Measurements from ENCODE around the gene ZNF695.

The ZNF695 gene

GRCh38 chr1:246978281-246978680 is 29.6 kb downstream of the ZNF695 start:
- Mint-ChIP-seq H3K27me3 (peaks cover 21% of the 10 kb centered on the region), H3K9me3 (peaks cover 28% of the 10 kb centered on the region), H3K36me3 (peaks cover 16% of the 10 kb centered on the region), H3K27ac (no peak overlapping the region), H3K4me3 (no peak overlapping the region), H3K4me1 (no peaks in the 10 kb centered on the region)

DNA sequence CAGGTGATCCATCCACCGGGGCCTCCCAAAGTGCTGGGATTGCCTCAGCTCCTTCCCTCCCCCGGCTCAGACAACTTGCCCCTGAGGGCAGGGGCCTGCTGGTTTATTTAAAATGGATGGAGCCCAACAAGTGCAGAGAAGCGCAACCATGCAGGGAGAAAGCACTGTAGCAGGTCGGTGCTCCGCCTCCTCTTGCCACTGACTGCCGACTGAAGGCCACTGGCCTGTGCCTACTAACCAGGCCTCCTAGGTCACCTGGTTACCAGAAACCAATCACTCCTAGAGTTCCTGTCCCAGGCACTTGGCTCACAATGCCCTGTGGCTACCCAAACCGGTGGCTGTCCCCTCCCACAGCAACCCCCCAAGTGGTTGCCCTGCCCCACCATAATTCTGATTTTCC is 35.9 kb downstream of the ZNF695 start:
- Mint-ChIP-seq H3K27ac (no peak overlapping the region), H3K9me3 (peaks cover 25% of the 10 kb centered on the region), H3K27me3 (peaks cover 14% of the 10 kb centered on the region), H3K4me3 (no peak overlapping the region), H3K4me1 (no peaks in the 10 kb centered on the region), H3K36me3 (peaks cover 5% of the 10 kb centered on the region)

DNA sequence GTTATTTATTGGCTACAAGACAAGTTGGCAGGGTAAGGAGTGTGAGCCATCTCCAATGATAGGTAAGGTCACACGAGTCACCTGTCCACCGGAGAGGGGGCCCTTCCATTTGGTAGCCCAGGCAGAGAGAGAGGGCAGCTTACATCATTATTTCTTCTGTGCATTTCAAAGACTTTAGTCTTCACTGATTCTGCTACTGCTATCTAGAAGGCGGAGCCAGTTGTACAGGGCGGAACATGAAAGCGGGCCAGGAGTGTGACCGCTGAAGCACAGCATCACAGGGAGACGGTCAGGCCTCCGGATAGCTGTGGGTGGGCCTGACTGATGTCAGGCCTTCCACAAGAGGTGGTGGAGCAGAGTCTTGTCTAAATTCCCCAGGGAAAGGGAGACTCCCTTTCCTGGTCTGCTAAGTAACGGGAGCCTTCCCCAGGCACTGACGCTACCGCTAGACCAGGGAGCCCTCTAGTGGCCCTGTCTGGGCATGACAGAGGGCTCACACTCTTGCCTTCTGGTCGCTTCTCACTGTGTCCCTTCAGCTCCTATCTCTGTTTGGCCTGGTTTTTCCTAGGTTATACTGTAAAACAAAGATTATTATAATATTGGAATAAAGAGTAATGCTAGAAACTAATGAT is 36.7 kb downstream of the ZNF695 start:
- Mint-ChIP-seq H3K9me3 (peaks cover 21% of the 10 kb centered on the region), H3K36me3 (peaks cover 3% of the 10 kb centered on the region), H3K4me1 (no peaks in the 10 kb centered on the region), H3K27ac (no peak overlapping the region), H3K27me3 (peaks cover 11% of the 10 kb centered on the region), H3K4me3 (no peak overlapping the region)

DNA sequence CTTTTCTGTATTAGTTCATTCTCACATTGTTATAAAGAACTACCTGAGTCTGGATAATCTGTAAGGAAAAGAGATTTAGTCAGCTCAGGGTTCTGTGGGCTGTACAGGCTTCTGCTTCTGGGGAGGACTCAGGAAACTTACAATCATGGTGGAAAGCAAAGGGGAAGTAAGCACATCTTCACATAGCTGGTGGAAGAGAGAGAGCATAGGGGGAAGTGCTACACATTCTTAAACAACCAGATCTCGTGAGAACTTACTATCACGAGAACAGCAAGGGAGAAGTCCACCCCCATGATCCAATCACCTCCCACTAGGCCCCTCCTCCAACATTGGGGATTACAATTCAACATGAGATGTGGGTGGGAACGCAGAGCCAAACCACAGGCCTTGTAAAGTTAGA is 38.2 kb downstream of the ZNF695 start:
- H3K4me3 Mint-ChIP-seq: no peak overlapping the region
- no peak overlapping the region for H3K27ac Mint-ChIP-seq
- H3K9me3 Mint-ChIP-seq: peaks cover 21% of the 10 kb centered on the region
- H3K27me3 Mint-ChIP-seq: peaks cover 5% of the 10 kb centered on the region
- peaks cover 3% of the 10 kb centered on the region for H3K36me3 Mint-ChIP-seq
- H3K4me1 Mint-ChIP-seq: no peaks in the 10 kb centered on the region

- H3K4me1 Mint-ChIP-seq: no peaks in the 10 kb centered on the region
- H3K27ac Mint-ChIP-seq: no peak overlapping the region
- H3K9me3 Mint-ChIP-seq: peaks cover 16% of the 10 kb centered on the region
- peaks cover 3% of the 10 kb centered on the region for H3K36me3 Mint-ChIP-seq
- H3K27me3 Mint-ChIP-seq: no peaks in the 10 kb centered on the region
- H3K4me3 Mint-ChIP-seq: no peak overlapping the region
These were observed 41.4 kb downstream of the ZNF695 start for GRCh38 chr1:246966502-246966901.

DNA sequence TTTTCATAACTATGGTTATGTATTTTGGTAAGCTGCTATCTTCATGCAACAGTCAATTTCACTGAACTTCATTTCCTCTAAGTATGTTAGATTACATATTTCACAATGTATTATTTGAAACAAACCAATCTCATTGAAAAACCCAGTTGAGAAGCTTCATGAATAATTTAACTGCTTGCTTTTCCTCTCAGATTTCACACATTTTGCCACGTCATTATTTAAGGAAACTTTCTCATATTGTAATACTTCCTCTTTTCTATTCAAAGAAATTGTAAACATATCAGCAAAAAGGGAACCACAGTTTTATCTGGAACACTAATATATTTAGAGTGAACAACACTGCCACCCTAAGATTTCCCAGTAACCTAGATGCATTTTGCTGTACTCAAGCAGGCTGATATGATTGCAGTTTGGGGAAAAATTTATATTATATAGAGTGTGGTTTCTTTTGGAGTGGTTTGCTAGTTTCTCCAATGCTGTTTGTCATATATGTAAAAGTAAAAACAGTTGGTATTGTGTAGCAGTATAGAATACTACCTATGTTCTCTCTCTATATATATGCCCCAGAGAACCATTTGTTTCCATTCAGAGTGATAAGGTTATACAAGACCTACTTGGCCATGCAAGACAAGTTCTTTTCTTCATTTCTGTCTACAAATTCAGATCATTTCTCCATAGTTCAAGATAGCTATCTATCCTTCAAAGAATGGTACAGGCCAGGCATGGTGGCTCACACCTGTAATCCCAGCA is 47.7 kb downstream of the ZNF695 start:
- no peaks in the 10 kb centered on the region for H3K27me3 Mint-ChIP-seq
- H3K36me3 Mint-ChIP-seq: no peaks in the 10 kb centered on the region
- H3K4me3 Mint-ChIP-seq: no peak overlapping the region
- H3K27ac Mint-ChIP-seq: peak overlapping the region; percentile 53
- no peaks in the 10 kb centered on the region for H3K9me3 Mint-ChIP-seq
- peaks cover 6% of the 10 kb centered on the region for H3K4me1 Mint-ChIP-seq

DNA sequence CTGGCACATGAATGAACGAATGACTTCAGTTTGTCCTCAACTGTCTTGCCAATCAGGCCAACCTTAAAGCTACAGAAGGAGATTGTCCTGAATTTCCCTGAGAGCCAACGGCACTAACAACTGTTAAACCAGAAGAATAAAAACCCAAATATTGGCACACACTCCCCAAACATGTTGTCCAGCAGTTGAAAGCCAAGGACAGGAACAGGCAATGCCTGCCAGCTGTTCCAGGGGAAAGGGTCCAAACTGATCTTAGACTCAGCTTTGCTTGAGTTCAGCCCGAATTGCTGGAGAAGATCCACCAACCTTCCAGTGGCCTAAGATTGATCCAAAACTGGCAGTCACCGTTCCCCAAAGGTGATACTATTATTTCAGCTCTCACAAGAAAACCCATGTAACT is 53.7 kb downstream of the ZNF695 start:
- no peak overlapping the region for H3K4me3 Mint-ChIP-seq
- H3K9me3 Mint-ChIP-seq: no peaks in the 10 kb centered on the region
- H3K27ac Mint-ChIP-seq: no peak overlapping the region
- peaks cover 2% of the 10 kb centered on the region for H3K36me3 Mint-ChIP-seq
- H3K4me1 Mint-ChIP-seq: no peaks in the 10 kb centered on the region
- H3K27me3 Mint-ChIP-seq: no peaks in the 10 kb centered on the region

- H3K9me3 Mint-ChIP-seq: no peaks in the 10 kb centered on the region
- no peaks in the 10 kb centered on the region for H3K27me3 Mint-ChIP-seq
- peaks cover 2% of the 10 kb centered on the region for H3K36me3 Mint-ChIP-seq
- no peak overlapping the region for H3K4me3 Mint-ChIP-seq
- no peak overlapping the region for H3K27ac Mint-ChIP-seq
- no peaks in the 10 kb centered on the region for H3K4me1 Mint-ChIP-seq
These were observed 56.4 kb downstream of the ZNF695 start for GRCh38 chr1:246951413-246951812.

- Mint-ChIP-seq H3K36me3 (peaks cover 2% of the 10 kb centered on the region), H3K4me1 (no peaks in the 10 kb centered on the region), H3K27ac (no peak overlapping the region), H3K9me3 (no peaks in the 10 kb centered on the region), H3K27me3 (no peaks in the 10 kb centered on the region), H3K4me3 (no peak overlapping the region)
These were observed 57.9 kb downstream of the ZNF695 start for GRCh38 chr1:246949956-246950355.

GRCh38 chr1:246947255-246947654 is 60.6 kb downstream of the ZNF695 start:
- Mint-ChIP-seq H3K36me3 (peaks cover 2% of the 10 kb centered on the region), H3K4me3 (no peak overlapping the region), H3K27me3 (no peaks in the 10 kb centered on the region), H3K27ac (no peak overlapping the region), H3K4me1 (no peaks in the 10 kb centered on the region), H3K9me3 (no peaks in the 10 kb centered on the region)

DNA sequence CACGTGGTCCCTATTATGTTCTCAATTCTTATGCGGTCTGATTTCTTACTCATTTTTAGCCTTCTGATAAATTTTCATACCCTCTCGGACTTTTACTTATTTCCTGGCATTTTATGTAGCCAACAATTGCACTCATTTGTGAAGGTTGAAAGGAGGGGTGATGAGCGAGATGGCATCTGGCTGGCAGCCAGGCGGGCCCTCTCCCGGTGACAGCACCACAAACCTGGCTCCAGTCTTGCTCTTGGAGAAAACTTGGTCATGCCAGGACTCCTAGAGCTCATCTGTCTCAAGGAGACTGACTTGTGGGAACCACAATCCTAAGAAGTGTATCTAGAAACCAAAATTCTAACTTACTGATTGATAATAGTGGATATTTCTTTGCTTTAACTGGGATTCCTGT is 61.5 kb downstream of the ZNF695 start:
- peaks cover 3% of the 10 kb centered on the region for H3K36me3 Mint-ChIP-seq
- no peaks in the 10 kb centered on the region for H3K4me1 Mint-ChIP-seq
- H3K9me3 Mint-ChIP-seq: no peaks in the 10 kb centered on the region

More for the DNA sequence above, 61.5 kb downstream of the ZNF695 start:
- Mint-ChIP-seq H3K27ac (no peak overlapping the region), H3K27me3 (no peaks in the 10 kb centered on the region), H3K4me3 (no peak overlapping the region)

Data from activated naive CD4-positive, alpha-beta T cell treated with anti-CD3 and anti-CD28 coated beads, Interleukin-2, amount 50 U/mL, for 24 hours (primary cell).